ENCODE data around the gene NFE2L1. TPM values are rescaled to one million over a fixed set of nuclear protein-coding genes. Genes with fewer than 3 reads are reported as not detected.
A peak's percentile ranks its signal among the peaks of the same experiment; 100 is the strongest.

The NFE2L1 gene
- total RNA-seq, 1 experiment from 2014 or later: 48.7 TPM

- Histone ChIP-seq H2AFZ (ENCODE audit: low read length) (no peak overlapping the region), H3K4me2 (ENCODE audit: low read depth, low read length, poor library complexity, severe bottlenecking) (peak overlapping the region; percentile 34), H3K9me2 (replicated peaks; ENCODE audit: insufficient read depth, low read length) (no peaks in the 10 kb centered on the region), H3K27ac (ENCODE audit: low read length) (peak overlapping the region; percentile 93; the same call in 1 of the 2 replicates), H3K9ac (ENCODE audit: low read length) (peak overlapping the region; percentile 69; the same call in 1 of the 2 replicates), H3K4me3 (ENCODE audit: low read length) (no peak overlapping the region; the same call in 1 of the 2 replicates), H3K27me3 (ENCODE audit: low read length) (no peaks in the 10 kb centered on the region), H4K20me1 (ENCODE audit: insufficient read depth, low read depth, low read length) (peaks cover 36% of the 10 kb centered on the region), H3K4me1 (ENCODE audit: low read length) (peaks cover 69% of the 10 kb centered on the region), H3K79me2 (ENCODE audit: low read length) (peaks cover 76% of the 10 kb centered on the region), H3K36me3 (ENCODE audit: insufficient read depth, low read length) (peaks cover 36% of the 10 kb centered on the region), H3K9me3 (ENCODE audit: low read length) (no peaks in the 10 kb centered on the region)
- DNase-seq: no peak
Measured at GRCh38 chr17:48054238-48055185, 6.4 kb downstream of the NFE2L1 start.

- H3K9me3 ChIP-seq (ENCODE audit: low read length): no peaks in the 10 kb centered on the region
- H3K9ac ChIP-seq (ENCODE audit: low read length): peak overlapping the region; percentile 69
- peak overlapping the region; percentile 93 for H3K27ac ChIP-seq (ENCODE audit: low read length)
- no peak overlapping the region for H2AFZ ChIP-seq (ENCODE audit: low read length)
- DNase-seq: peak; percentile 68
- peaks cover 64% of the 10 kb centered on the region for H3K79me2 ChIP-seq (ENCODE audit: low read length)
- no peaks in the 10 kb centered on the region for H3K27me3 ChIP-seq (ENCODE audit: low read length)
- H3K4me3 ChIP-seq (ENCODE audit: low read length): no peak overlapping the region; the same call in 1 of the 2 replicates
- H3K36me3 ChIP-seq (ENCODE audit: insufficient read depth, low read length): peaks cover 33% of the 10 kb centered on the region
- peak overlapping the region; percentile 34 for H3K4me2 ChIP-seq (ENCODE audit: low read depth, low read length, poor library complexity, severe bottlenecking)
- H4K20me1 ChIP-seq (ENCODE audit: insufficient read depth, low read depth, low read length): peaks cover 32% of the 10 kb centered on the region
- H3K4me1 ChIP-seq (ENCODE audit: low read length): peaks cover 57% of the 10 kb centered on the region
- no peaks in the 10 kb centered on the region for H3K9me2 ChIP-seq (replicated peaks; ENCODE audit: insufficient read depth, low read length)
Measured at GRCh38 chr17:48055531-48056245, 7.5 kb downstream of the NFE2L1 start.

- H3K36me3 ChIP-seq (ENCODE audit: insufficient read depth, low read length): peaks cover 27% of the 10 kb centered on the region
- H3K9ac ChIP-seq (ENCODE audit: low read length): peak overlapping the region; percentile 69
- no peak overlapping the region; the same call in 1 of the 2 replicates for H3K4me3 ChIP-seq (ENCODE audit: low read length)
- no peak for DNase-seq
- no peaks in the 10 kb centered on the region for H3K9me2 ChIP-seq (replicated peaks; ENCODE audit: insufficient read depth, low read length)
- H2AFZ ChIP-seq (ENCODE audit: low read length): no peak overlapping the region
- peaks cover 32% of the 10 kb centered on the region for H4K20me1 ChIP-seq (ENCODE audit: insufficient read depth, low read depth, low read length)
- peak overlapping the region; percentile 34 for H3K4me2 ChIP-seq (ENCODE audit: low read depth, low read length, poor library complexity, severe bottlenecking)
- no peaks in the 10 kb centered on the region for H3K9me3 ChIP-seq (ENCODE audit: low read length)
- H3K27me3 ChIP-seq (ENCODE audit: low read length): no peaks in the 10 kb centered on the region
- H3K4me1 ChIP-seq (ENCODE audit: low read length): peaks cover 51% of the 10 kb centered on the region
- peak overlapping the region; percentile 93 for H3K27ac ChIP-seq (ENCODE audit: low read length)
- H3K79me2 ChIP-seq (ENCODE audit: low read length): peaks cover 58% of the 10 kb centered on the region
Measured at GRCh38 chr17:48056246-48056745, 8.1 kb downstream of the NFE2L1 start.

GRCh38 chr17:48056879-48057278 is 8.7 kb downstream of the NFE2L1 start:
- H3K27ac ChIP-seq (ENCODE audit: low read length): peak overlapping the region; percentile 93; the same call in 1 of the 2 replicates

GRCh38 chr17:48057626-48058025 is 9.5 kb downstream of the NFE2L1 start:
- Histone ChIP-seq H3K4me3 (ENCODE audit: low read length) (no peak overlapping the region), H3K27me3 (ENCODE audit: low read length) (no peaks in the 10 kb centered on the region), H3K36me3 (ENCODE audit: insufficient read depth, low read length) (peaks cover 36% of the 10 kb centered on the region), H3K9me3 (ENCODE audit: low read length) (no peaks in the 10 kb centered on the region), H3K4me2 (ENCODE audit: low read depth, low read length, poor library complexity, severe bottlenecking) (no peak overlapping the region), H4K20me1 (ENCODE audit: insufficient read depth, low read depth, low read length) (peaks cover 24% of the 10 kb centered on the region), H2AFZ (ENCODE audit: low read length) (no peak overlapping the region), H3K4me1 (ENCODE audit: low read length) (peaks cover 38% of the 10 kb centered on the region), H3K79me2 (ENCODE audit: low read length) (peaks cover 45% of the 10 kb centered on the region), H3K27ac (ENCODE audit: low read length) (no peak overlapping the region), H3K9ac (ENCODE audit: low read length) (no peak overlapping the region), H3K9me2 (replicated peaks; ENCODE audit: insufficient read depth, low read length) (no peaks in the 10 kb centered on the region)
- no peak for DNase-seq

More at GRCh38 chr17:48056879-48057278, 8.7 kb downstream of the NFE2L1 start:
- DNase-seq: no peak
- H3K27me3 ChIP-seq (ENCODE audit: low read length): no peaks in the 10 kb centered on the region
- peaks cover 29% of the 10 kb centered on the region for H4K20me1 ChIP-seq (ENCODE audit: insufficient read depth, low read depth, low read length)
- no peaks in the 10 kb centered on the region for H3K9me3 ChIP-seq (ENCODE audit: low read length)
- no peaks in the 10 kb centered on the region for H3K9me2 ChIP-seq (replicated peaks; ENCODE audit: insufficient read depth, low read length)
- H2AFZ ChIP-seq (ENCODE audit: low read length): no peak overlapping the region
- H3K36me3 ChIP-seq (ENCODE audit: insufficient read depth, low read length): peaks cover 29% of the 10 kb centered on the region
- H3K4me2 ChIP-seq (ENCODE audit: low read depth, low read length, poor library complexity, severe bottlenecking): no peak overlapping the region
- H3K79me2 ChIP-seq (ENCODE audit: low read length): peaks cover 52% of the 10 kb centered on the region
- H3K9ac ChIP-seq (ENCODE audit: low read length): peak overlapping the region; percentile 69; the same call in 1 of the 2 replicates
- H3K4me3 ChIP-seq (ENCODE audit: low read length): no peak overlapping the region
- peaks cover 45% of the 10 kb centered on the region for H3K4me1 ChIP-seq (ENCODE audit: low read length)

GRCh38 chr17:48058393-48059124 is 10.4 kb downstream of the NFE2L1 start:
- H3K79me2 ChIP-seq (ENCODE audit: low read length): peaks cover 36% of the 10 kb centered on the region
- peaks cover 41% of the 10 kb centered on the region for H3K36me3 ChIP-seq (ENCODE audit: insufficient read depth, low read length)
- H3K4me3 ChIP-seq (ENCODE audit: low read length): no peak overlapping the region
- no peaks in the 10 kb centered on the region for H3K27me3 ChIP-seq (ENCODE audit: low read length)
- H3K27ac ChIP-seq (ENCODE audit: low read length): no peak overlapping the region
- peaks cover 29% of the 10 kb centered on the region for H3K4me1 ChIP-seq (ENCODE audit: low read length)
- H2AFZ ChIP-seq (ENCODE audit: low read length): no peak overlapping the region
- H3K9me2 ChIP-seq (replicated peaks; ENCODE audit: insufficient read depth, low read length): no peaks in the 10 kb centered on the region
- H3K9me3 ChIP-seq (ENCODE audit: low read length): no peaks in the 10 kb centered on the region
- DNase-seq: no peak
- H3K4me2 ChIP-seq (ENCODE audit: low read depth, low read length, poor library complexity, severe bottlenecking): no peak overlapping the region
- no peak overlapping the region for H3K9ac ChIP-seq (ENCODE audit: low read length)
- peaks cover 14% of the 10 kb centered on the region; the same call in 1 of the 2 replicates for H4K20me1 ChIP-seq (ENCODE audit: insufficient read depth, low read depth, low read length)

- peaks cover 22% of the 10 kb centered on the region for H3K4me1 ChIP-seq (ENCODE audit: low read length)
- no peaks in the 10 kb centered on the region for H3K9me3 ChIP-seq (ENCODE audit: low read length)
- peaks cover 42% of the 10 kb centered on the region for H3K36me3 ChIP-seq (ENCODE audit: insufficient read depth, low read length)
- H3K27ac ChIP-seq (ENCODE audit: low read length): no peak overlapping the region
- H3K27me3 ChIP-seq (ENCODE audit: low read length): no peaks in the 10 kb centered on the region
- H3K4me3 ChIP-seq (ENCODE audit: low read length): no peak overlapping the region
- H3K9ac ChIP-seq (ENCODE audit: low read length): no peak overlapping the region
- DNase-seq: no peak
- no peak overlapping the region for H2AFZ ChIP-seq (ENCODE audit: low read length)
- peaks cover 12% of the 10 kb centered on the region; the same call in 1 of the 2 replicates for H4K20me1 ChIP-seq (ENCODE audit: insufficient read depth, low read depth, low read length)
- peaks cover 29% of the 10 kb centered on the region for H3K79me2 ChIP-seq (ENCODE audit: low read length)
- H3K4me2 ChIP-seq (ENCODE audit: low read depth, low read length, poor library complexity, severe bottlenecking): no peak overlapping the region
- H3K9me2 ChIP-seq (replicated peaks; ENCODE audit: insufficient read depth, low read length): no peaks in the 10 kb centered on the region
Measured at GRCh38 chr17:48059125-48059668, 11.0 kb downstream of the NFE2L1 start.

All from Karpas-422 (cell line).